Activated naive CD8-positive, alpha-beta T cell treated with anti-CD3 and anti-CD28 coated beads, Interleukin-2, amount 50 U/mL, for 24 hours (primary cell): Measurements from ENCODE around the gene UTP14C.
A peak's percentile ranks its signal among the peaks of the same experiment; 100 is the strongest.
"Not testable (repeated sequence)": the region's sequence is repeated elsewhere in the genome, so short reads cannot be mapped to it uniquely, and the experiment has no call there.

Experiments used
- ATAC-seq: fragments of 150-1000 bp; cut with Tn5 transposase; one replicate; pipeline ENCODE4 v1.10.0; 2021
- DNase-seq: peaks from one replicate; pipeline ENCODE4 v3.0.0; 2021
- H3K27ac Mint-ChIP-seq: one replicate; pipeline ENCODE4 v1.8.0; 2021; ENCODE audit warnings: mild to moderate bottlenecking, mixed read lengths
- H3K27me3 Mint-ChIP-seq: one replicate; pipeline ENCODE4 v1.8.0; 2021; ENCODE audit warnings: mixed read lengths
- H3K36me3 Mint-ChIP-seq: one replicate; pipeline ENCODE4 v1.8.0; 2021; ENCODE audit warnings: low read depth, mixed read lengths
- H3K4me1 Mint-ChIP-seq: one replicate; pipeline ENCODE4 v1.8.0; 2021; ENCODE audit warnings: mixed read lengths
- H3K4me3 Mint-ChIP-seq: one replicate; pipeline ENCODE4 v1.8.0; 2021; ENCODE audit warnings: mild to moderate bottlenecking, moderate library complexity, mixed read lengths
- H3K9me3 Mint-ChIP-seq: one replicate; pipeline ENCODE4 v1.8.0; 2021; ENCODE audit warnings: mixed read lengths

The UTP14C gene, protein sequence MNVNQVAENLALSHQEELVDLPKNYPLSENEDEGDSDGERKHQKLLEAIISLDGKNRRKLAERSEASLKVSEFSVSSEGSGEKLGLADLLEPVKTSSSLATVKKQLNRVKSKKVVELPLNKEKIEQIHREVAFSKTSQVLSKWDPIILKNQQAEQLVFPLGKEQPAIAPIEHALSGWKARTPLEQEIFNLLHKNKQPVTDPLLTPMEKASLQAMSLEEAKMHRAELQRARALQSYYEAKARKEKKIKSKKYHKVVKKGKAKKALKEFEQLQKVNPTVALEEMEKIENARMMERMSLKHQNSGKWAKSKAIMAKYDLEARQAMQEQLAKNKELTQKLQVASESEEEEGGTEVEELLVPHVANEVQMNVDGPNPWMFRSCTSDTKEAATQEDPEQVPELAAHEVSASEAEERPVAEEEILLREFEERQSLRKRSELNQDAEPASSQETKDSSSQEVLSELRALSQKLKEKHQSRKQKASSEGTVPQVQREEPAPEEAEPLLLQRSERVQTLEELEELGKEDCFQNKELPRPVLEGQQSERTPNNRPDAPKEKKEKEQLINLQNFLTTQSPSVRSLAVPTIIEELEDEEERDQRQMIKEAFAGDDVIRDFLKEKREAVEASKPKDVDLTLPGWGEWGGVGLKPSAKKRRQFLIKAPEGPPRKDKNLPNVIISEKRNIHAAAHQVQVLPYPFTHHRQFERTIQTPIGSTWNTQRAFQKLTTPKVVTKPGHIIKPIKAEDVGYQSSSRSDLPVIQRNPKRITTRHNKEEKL

DNA sequence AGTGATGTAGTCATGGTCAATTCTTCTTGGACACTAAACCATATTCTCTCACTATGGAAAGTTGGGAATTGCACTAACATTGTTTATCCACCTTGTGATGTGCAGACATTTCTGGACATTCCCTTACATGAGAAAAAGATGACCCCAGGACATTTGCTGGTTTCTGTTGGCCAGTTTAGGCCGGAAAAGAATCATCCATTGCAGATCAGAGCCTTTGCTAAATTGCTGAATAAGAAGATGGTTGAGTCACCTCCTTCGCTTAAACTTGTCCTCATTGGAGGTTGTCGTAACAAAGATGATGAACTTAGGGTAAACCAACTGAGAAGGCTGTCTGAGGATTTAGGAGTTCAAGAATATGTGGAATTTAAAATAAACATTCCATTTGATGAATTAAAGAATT is at the start of gene UTP14C:
Gene UTP14C, plus strand, starts transcription at position 211 of the 400 bp plus-strand sequence. CDS start 4,114 bp downstream, outside the sequence.
- DNase-seq (no peak), ATAC-seq (no peak)
- Mint-ChIP-seq H3K4me1 (peaks cover 3% of the 10 kb centered on the region), H3K27me3 (no peaks in the 10 kb centered on the region), H3K36me3 (peaks cover 81% of the 10 kb centered on the region), H3K9me3 (peaks cover 20% of the 10 kb centered on the region), H3K4me3 (no peak within 1 kb of the TSS), H3K27ac (no peak within 1 kb of the TSS)

DNA sequence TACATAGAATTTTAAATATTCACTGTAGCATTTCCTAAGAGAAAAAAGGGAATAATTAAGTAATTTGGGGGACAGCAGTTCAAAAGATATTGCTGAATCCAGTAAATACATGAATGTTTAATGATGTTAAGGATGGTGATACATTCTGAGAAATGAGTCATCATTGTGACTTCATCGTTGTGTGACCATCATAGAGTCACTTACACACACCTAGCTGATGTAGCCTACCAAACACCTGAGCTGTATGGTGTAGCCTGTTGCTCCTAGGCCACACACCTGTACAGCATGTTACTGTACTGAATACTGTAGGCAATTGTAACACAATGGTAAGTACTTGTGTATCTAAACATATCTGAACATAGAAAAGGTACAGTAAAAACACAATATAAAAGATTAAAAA is 48.1 kb upstream of the UTP14C start:
- ATAC-seq = peak; percentile 72
- no peaks in the 10 kb centered on the region for H3K27me3 Mint-ChIP-seq

DNA sequence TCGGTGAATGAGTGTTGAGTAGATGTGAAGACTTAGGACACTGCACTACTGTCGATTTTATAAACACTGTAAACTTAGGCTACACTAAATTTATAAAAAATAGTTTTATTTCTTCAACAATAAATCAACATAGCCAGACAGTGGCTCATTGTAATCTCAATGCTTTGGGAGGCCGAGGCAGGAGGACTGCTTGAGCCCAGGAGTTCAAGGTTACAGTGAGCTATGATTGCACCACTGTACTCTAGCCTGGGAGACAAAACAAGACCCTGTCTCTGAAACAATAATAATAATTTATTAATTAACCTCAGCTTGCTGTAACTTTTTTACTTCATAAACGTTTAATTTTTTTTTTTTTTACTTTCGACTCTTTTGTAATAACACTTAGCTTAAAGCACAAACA is 47.6 kb upstream of the UTP14C start:
- ATAC-seq (no peak), DNase-seq (no peak)
- no peak overlapping the region for H3K4me3 Mint-ChIP-seq
- H3K36me3 Mint-ChIP-seq = no peaks in the 10 kb centered on the region
- H3K9me3 Mint-ChIP-seq = no peaks in the 10 kb centered on the region
- no peaks in the 10 kb centered on the region for H3K27me3 Mint-ChIP-seq
- no peak overlapping the region for H3K27ac Mint-ChIP-seq
- H3K4me1 Mint-ChIP-seq = no peaks in the 10 kb centered on the region

More for the DNA sequence above, 48.1 kb upstream of the UTP14C start:
- Mint-ChIP-seq H3K36me3 (no peaks in the 10 kb centered on the region), H3K27ac (no peak overlapping the region), H3K9me3 (no peaks in the 10 kb centered on the region), H3K4me1 (no peaks in the 10 kb centered on the region), H3K4me3 (no peak overlapping the region)
- no peak for DNase-seq

DNA sequence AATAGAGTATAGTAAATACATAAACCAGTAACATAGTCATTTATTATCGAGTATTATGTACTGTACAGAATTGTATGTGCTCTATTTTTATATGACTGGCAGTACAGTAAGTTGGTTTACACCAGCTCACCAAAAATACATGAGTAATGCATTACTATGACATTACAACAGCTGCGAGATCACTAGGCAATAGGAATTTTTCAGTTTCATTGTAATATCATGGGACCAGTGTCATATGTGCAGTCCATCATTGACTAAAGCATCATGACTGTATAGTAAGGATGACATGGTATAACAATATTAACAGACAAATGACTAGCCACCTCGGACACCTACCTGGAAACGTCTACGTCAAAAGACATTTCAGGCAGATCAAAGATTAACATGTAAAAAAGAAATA is 46.9 kb upstream of the UTP14C start:
- ATAC-seq (no peak), DNase-seq (no peak)
- Mint-ChIP-seq H3K27ac (no peak overlapping the region), H3K9me3 (no peaks in the 10 kb centered on the region), H3K4me3 (no peak overlapping the region), H3K36me3 (no peaks in the 10 kb centered on the region), H3K27me3 (no peaks in the 10 kb centered on the region), H3K4me1 (no peaks in the 10 kb centered on the region)

DNA sequence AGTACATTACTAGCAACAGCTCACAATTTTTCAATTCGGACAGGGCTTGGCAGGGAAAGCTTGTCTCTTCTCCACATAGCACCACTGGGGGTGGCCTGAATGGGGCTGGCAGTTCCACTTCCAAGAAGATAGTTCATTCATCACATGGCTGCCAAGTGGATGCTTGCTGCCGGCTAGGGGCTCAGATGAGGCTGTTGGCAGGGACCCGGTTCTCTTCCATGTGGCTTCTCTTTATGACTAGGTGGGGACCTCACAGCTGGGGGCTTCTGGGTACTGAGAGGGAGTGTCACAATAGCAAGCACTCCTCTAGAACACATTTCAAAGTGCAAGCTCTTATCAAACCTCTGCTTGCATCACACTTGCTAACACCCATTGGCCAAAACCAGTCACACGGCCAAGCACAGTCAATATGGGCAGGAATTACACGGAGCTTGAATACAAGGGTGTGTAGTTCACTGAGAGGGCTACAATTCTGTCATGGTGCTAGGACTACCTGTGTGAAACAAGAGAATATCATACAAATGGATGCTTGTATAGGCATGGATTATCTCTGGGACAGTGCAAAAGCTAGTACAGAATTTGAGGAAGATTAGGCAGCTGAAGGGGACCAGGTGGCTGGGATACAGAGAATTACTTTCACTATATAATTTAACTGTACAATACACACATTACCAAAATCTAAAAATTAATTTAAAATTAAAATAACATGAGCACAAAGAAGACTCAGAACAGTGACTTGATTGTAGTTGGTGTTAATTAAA is 45.5 kb upstream of the UTP14C start:
- ATAC-seq (no peak), DNase-seq (no peak)
- Mint-ChIP-seq H3K9me3 (peaks cover under 1% of the 10 kb centered on the region), H3K27ac (no peak overlapping the region), H3K4me1 (no peaks in the 10 kb centered on the region), H3K4me3 (no peak overlapping the region), H3K27me3 (no peaks in the 10 kb centered on the region), H3K36me3 (no peaks in the 10 kb centered on the region)

DNA sequence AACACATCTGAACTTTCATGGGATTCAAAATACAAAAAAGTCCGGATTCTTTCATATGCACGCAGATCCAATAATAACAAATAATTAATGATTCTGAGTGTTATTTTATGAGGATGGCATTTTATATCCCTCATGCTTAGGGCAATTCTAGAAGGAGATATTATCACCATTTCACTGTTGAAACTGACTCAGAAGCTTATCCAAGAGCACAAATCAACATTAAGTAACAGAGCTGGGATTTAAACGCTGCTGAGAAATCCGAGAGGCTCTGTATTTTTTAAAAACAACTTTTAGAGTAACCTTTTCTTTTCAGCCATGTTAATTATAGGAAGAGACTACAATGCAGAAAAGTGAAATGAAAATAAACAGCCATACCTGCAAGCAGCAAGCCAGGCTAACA is 43.6 kb upstream of the UTP14C start:
- Mint-ChIP-seq H3K27me3 (peaks cover 2% of the 10 kb centered on the region), H3K36me3 (no peaks in the 10 kb centered on the region), H3K4me1 (no peaks in the 10 kb centered on the region), H3K27ac (no peak overlapping the region), H3K4me3 (no peak overlapping the region), H3K9me3 (peaks cover 5% of the 10 kb centered on the region)
- no peak for ATAC-seq
- DNase-seq = no peak

DNA sequence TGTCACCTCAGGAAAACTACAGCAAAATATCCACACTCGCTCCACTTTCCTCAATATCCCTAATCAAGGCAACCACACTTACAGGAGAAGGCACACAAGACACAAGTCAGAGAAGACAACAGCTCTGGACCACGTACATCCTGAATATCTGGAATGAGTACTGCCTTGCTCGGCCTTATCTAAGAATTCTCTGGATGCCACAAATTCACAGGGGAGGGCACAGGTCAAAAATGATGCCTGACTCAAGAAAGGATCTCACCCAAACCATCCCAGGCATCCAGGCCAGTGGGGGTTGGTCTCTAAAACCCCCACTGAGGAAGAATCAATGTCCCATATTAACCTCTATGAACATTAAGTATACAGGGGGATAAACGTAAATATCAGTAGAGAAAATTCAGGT is 43.1 kb upstream of the UTP14C start:
- no peaks in the 10 kb centered on the region for H3K4me1 Mint-ChIP-seq
- H3K36me3 Mint-ChIP-seq = no peaks in the 10 kb centered on the region
- H3K27ac Mint-ChIP-seq = no peak overlapping the region
- ATAC-seq (no peak), DNase-seq (no peak)
- peaks cover 5% of the 10 kb centered on the region for H3K9me3 Mint-ChIP-seq
- peaks cover 2% of the 10 kb centered on the region for H3K27me3 Mint-ChIP-seq
- H3K4me3 Mint-ChIP-seq = no peak overlapping the region

DNA sequence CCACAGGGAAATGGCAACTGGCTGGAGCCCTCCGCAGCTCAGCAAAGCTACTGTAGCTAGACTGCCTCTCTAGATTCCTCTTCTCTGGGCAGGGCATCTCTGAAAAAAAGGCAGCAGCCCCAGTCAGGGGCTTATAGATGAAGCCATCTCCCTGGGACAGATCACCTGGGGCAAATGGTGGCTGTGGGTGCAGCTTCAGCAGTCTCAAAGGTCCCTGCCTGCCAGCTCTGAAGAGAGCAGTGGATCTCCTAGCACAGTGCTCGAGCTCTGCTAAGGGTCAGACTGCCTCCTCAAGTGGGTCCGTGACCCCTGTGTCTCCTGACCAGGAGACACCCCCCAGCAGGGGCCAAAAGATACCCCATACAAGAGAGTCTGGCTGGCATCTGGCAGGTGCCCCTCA is 41.2 kb upstream of the UTP14C start:
- H3K27ac Mint-ChIP-seq, H3K9me3 Mint-ChIP-seq, H3K4me3 Mint-ChIP-seq, H3K27me3 Mint-ChIP-seq, ATAC-seq, H3K36me3 Mint-ChIP-seq, DNase-seq, H3K4me1 Mint-ChIP-seq: not testable (repeated sequence)

DNA sequence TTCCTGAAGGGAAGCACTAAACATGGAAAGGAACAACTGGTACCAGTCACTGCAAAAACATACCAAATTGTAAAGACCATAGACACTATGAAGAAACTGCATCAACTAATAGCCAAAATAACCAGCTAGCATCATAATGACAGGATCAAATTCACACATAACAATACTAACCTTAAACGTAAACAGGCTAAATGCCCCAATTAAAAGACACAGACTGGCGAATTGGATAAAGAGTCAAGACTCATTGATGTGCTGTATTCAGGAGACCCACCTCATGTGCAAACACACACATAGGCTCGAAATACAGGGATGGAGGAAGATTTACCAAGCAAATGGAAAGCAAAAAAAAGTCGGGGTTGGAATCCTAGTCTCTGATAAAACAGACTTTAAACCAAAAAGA is 39.6 kb upstream of the UTP14C start:
- not testable (repeated sequence) for H3K27me3 Mint-ChIP-seq, H3K9me3 Mint-ChIP-seq, H3K36me3 Mint-ChIP-seq, H3K4me3 Mint-ChIP-seq, H3K4me1 Mint-ChIP-seq, ATAC-seq, DNase-seq, H3K27ac Mint-ChIP-seq

DNA sequence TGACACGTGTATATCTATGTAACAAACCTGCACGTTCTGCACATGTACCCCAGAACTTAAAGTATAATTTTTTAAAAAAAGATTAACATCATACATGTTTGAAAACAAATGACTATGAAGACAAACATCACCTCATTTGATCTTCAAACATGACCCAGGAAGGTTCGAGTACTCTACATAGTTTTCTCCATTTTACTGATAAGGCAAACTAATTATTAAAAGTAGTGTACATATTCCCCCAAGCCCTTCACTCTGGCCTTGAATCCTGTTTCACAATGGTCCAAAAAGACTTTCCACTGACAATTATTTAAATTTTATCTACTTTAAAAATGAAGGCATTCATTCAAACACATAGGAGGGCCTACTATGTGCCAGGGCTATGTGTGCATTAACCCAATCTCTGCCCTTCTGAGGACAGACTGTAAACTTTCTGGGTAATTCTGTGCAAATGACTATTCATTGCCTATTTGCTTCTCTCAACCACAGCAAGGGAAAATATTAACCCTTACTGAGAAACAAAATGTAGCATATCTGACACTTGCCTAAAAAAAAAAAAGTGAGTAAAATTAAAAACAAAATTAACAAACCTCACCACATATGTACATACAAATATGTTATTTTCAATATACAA is 35.4 kb upstream of the UTP14C start:
- DNase-seq (no peak), ATAC-seq (no peak)
- Mint-ChIP-seq H3K4me3 (no peak overlapping the region), H3K27ac (no peak overlapping the region), H3K36me3 (no peaks in the 10 kb centered on the region), H3K9me3 (peaks cover 3% of the 10 kb centered on the region), H3K4me1 (no peaks in the 10 kb centered on the region), H3K27me3 (peaks cover 2% of the 10 kb centered on the region)

DNA sequence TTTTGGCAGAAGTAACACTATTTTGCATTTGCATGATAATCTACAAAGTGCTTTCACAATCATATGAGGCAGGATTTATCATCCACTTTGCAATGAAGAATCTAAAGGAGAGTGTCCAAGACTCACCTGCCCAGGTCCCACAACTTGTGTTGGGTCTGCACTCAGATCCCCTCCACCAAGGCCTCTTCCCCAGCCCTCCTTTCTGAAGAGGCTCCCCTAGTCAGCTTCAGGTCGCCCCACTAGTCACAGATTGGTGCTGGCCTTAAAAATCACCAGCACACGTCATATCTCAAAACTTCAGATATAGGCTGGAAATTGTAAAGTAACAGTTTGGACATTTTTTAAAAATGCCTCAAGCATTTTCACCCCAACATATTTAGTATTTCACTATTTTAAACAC is 30.8 kb upstream of the UTP14C start:
- H3K36me3 Mint-ChIP-seq = no peaks in the 10 kb centered on the region
- H3K9me3 Mint-ChIP-seq = no peaks in the 10 kb centered on the region
- DNase-seq = no peak
- no peak overlapping the region for H3K27ac Mint-ChIP-seq
- H3K27me3 Mint-ChIP-seq = peaks cover 2% of the 10 kb centered on the region
- H3K4me3 Mint-ChIP-seq = no peak overlapping the region
- ATAC-seq = no peak
- no peaks in the 10 kb centered on the region for H3K4me1 Mint-ChIP-seq

DNA sequence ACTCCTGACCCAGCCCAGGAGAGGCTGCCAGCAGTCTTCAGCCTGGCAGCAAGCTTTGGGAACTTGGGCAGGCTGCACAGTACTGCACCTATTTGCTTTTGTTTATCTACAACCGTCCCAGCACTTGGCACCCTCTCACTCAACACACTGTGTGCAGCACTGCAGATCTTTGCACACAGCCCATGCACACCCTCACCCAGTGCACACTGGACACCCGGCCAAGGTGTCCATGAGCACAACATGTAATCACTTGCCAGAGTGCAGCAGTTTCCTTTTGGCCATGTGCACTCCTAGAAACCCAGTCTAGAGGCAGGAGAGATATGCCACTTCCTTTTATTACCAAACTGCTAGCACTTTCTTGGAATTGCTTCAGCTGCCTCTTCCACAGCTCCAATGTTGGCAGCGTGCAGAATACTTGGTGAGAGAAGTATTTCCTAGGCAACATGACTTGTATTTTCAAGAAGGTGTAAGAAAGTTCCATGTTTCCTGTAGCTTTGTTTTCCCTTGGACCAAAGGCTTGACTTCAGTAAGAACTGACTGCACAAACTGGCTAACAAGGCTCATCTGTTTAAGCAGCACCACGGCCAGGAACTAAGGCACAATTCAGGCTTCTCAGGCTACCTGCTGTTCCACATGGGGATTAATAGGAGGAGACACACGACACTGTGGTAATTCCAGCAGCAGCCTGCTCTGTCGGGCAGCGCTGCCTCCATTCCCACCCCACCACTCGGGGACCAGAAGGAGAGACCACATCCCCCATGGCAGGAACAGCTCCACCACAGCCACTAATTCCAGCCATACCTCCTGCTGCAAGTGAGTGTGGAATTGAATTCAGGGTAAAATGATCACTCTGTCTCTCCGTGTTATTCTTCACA is 28.6 kb upstream of the UTP14C start:
- peaks cover 12% of the 10 kb centered on the region for H3K27me3 Mint-ChIP-seq
- H3K27ac Mint-ChIP-seq = no peak overlapping the region
- no peaks in the 10 kb centered on the region for H3K4me1 Mint-ChIP-seq
- no peaks in the 10 kb centered on the region for H3K36me3 Mint-ChIP-seq
- H3K9me3 Mint-ChIP-seq = no peaks in the 10 kb centered on the region
- DNase-seq = no peak
- ATAC-seq = no peak
- H3K4me3 Mint-ChIP-seq = no peak overlapping the region

DNA sequence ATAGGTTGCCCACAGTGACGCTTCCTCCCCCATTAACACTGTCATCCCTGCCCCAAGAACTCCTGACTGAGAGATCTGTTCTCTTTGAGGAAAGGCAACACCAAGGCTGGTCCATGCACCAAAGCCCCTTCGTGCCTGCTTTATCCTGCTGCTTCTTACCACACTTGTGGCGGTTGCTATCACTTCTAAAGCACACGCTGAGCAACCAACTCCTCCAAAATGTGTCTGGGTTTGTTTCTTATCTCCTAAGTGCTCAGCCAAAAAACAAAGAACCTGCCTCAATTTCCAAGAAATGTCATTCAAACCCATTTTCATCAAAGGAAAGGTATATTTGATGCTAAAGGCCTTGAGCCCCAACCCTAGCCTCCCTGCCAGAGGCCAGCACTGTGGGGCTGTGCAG is 27.9 kb upstream of the UTP14C start:
- Mint-ChIP-seq H3K36me3 (no peaks in the 10 kb centered on the region), H3K27ac (no peak overlapping the region), H3K4me1 (no peaks in the 10 kb centered on the region), H3K9me3 (no peaks in the 10 kb centered on the region), H3K4me3 (no peak overlapping the region), H3K27me3 (peaks cover 12% of the 10 kb centered on the region)
- DNase-seq (no peak), ATAC-seq (no peak)

DNA sequence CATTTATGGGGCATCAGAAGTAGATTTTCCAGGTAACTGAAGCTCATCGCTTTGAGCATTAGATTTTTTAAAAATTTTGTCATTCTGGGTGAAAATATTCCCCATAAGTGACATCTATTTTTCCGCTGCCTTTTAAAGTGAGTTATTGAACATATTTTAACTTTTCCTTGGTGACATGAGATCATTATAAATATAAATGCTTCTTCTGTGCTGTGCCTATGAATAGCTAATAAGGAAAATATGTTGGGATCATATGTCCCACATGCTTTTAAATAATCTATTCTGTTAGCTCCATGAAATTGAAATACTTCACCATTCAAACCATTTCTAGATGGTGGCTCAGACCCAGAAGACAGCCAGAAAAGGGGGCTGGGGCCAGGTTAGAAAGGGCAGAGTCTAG is 27.3 kb upstream of the UTP14C start:
- ATAC-seq (no peak), DNase-seq (no peak)
- H3K36me3 Mint-ChIP-seq = no peaks in the 10 kb centered on the region
- peaks cover 12% of the 10 kb centered on the region for H3K27me3 Mint-ChIP-seq
- H3K9me3 Mint-ChIP-seq = no peaks in the 10 kb centered on the region
- H3K4me1 Mint-ChIP-seq = no peaks in the 10 kb centered on the region
- no peak overlapping the region for H3K27ac Mint-ChIP-seq
- no peak overlapping the region for H3K4me3 Mint-ChIP-seq
